GM23338 (cell line): ENCODE measurements around the gene MPPED1. TPM values are rescaled to one million over a fixed set of nuclear protein-coding genes. Genes with fewer than 3 reads are reported as not detected.
A peak's percentile ranks its signal among the peaks of the same experiment; 100 is the strongest.

Source experiments
- ATAC-seq: fragments of 200-7000 bp; cut with Tn5 transposase; 3 replicates; pipeline ENCODE4 v1.9.1; 2020
- DNase-seq: peaks from one replicate; pipeline ENCODE4 v3.0.0-alpha.2; 2015; ENCODE audit warnings: low spot score
- H2AFZ ChIP-seq: fragments of 200-600 bp; sonication (generic); 2 replicates; pipeline ENCODE4 v1.8.0; 2016; ENCODE audit warnings: antibody characterized with exemption, mild to moderate bottlenecking, moderate library complexity
- H3F3A ChIP-seq: fragments of 200-600 bp; sonication (generic); replicated peaks from 2 replicates; pipeline ENCODE4 v1.8.0; 2017; ENCODE audit warnings: antibody characterized with exemption, mixed run types, low read depth
- H3K27ac ChIP-seq: fragments of 200-600 bp; sonication (generic); 2 replicates; pipeline ENCODE4 v1.6.1; 2016; ENCODE audit warnings: low read depth
- H3K27me3 ChIP-seq: fragments of 200-600 bp; sonication (generic); 2 replicates; pipeline ENCODE4 v1.8.0; 2016; ENCODE audit warnings: mild to moderate bottlenecking, mixed run types, moderate library complexity; ENCODE audit not compliant: insufficient read depth
- H3K36me3 ChIP-seq: fragments of 200-600 bp; sonication (generic); 2 replicates; pipeline ENCODE4 v1.8.0; 2016; ENCODE audit warnings: mild to moderate bottlenecking; ENCODE audit not compliant: insufficient read depth
- H3K4me1 ChIP-seq: fragments of 200-600 bp; sonication (generic); 2 replicates; pipeline ENCODE4 v1.8.0; 2016; ENCODE audit warnings: mild to moderate bottlenecking, moderate library complexity; ENCODE audit not compliant: insufficient read depth
- H3K4me2 ChIP-seq: fragments of 200-600 bp; sonication (generic); 2 replicates; pipeline ENCODE4 v1.7.1; 2017; ENCODE audit warnings: mixed run types
- H3K4me3 ChIP-seq: fragments of 200-600 bp; sonication (generic); 2 replicates; pipeline ENCODE4 v1.6.1; 2016; ENCODE audit warnings: mixed run types
- H3K79me2 ChIP-seq: fragments of 200-600 bp; sonication (generic); replicated peaks from 2 replicates; pipeline ENCODE4 v1.8.0; 2017; ENCODE audit warnings: mild to moderate bottlenecking; ENCODE audit not compliant: insufficient read depth
- H3K9me2 ChIP-seq: fragments of 200-600 bp; sonication (generic); 2 replicates; pipeline ENCODE4 v1.8.0; 2017; ENCODE audit not compliant: insufficient read depth
- H4K20me1 ChIP-seq: fragments of 200-600 bp; sonication (generic); replicated peaks from 2 replicates; pipeline ENCODE4 v1.8.0; 2017; ENCODE audit warnings: mild to moderate bottlenecking; ENCODE audit not compliant: insufficient read depth
- H3K27ac Mint-ChIP-seq: 2 replicates; pipeline ENCODE4 v1.8.0; 2020; ENCODE audit warnings: inconsistent platforms, mild to moderate bottlenecking, moderate library complexity, mixed read lengths
- H3K27me3 Mint-ChIP-seq: 3 replicates; pipeline ENCODE4 v1.8.0; 2022; ENCODE audit warnings: low read depth, mild to moderate bottlenecking, moderate library complexity, mixed read lengths, inconsistent platforms; ENCODE audit not compliant: insufficient read depth, poor library complexity
- H3K36me3 Mint-ChIP-seq: 3 replicates; pipeline ENCODE4 v1.8.0; 2021; ENCODE audit warnings: low read depth, mild to moderate bottlenecking, inconsistent platforms, moderate library complexity, mixed read lengths
- H3K4me1 Mint-ChIP-seq: 3 replicates; pipeline ENCODE4 v1.8.0; 2020; ENCODE audit warnings: mild to moderate bottlenecking, inconsistent platforms, mixed read lengths
- H3K4me3 Mint-ChIP-seq: 3 replicates; pipeline ENCODE4 v1.8.0; 2021; ENCODE audit warnings: moderate library complexity, mild to moderate bottlenecking, inconsistent platforms, mixed read lengths
- H3K9me3 Mint-ChIP-seq: 3 replicates; pipeline ENCODE4 v1.8.0; 2020; ENCODE audit warnings: moderate library complexity, mild to moderate bottlenecking, inconsistent platforms, mixed read lengths
- EZH2phosphoT487 ChIP-seq: fragments of 200-600 bp; sonication (generic); IDR thresholded peaks from one replicate; pipeline ENCODE4 v1.8.1; 2018; ENCODE audit warnings: antibody characterized with exemption; ENCODE audit not compliant: unreplicated experiment
- JUNB ChIP-seq: IDR thresholded peaks from one replicate; pipeline ENCODE4 v1.6.1; 2016; ENCODE audit warnings: antibody characterized with exemption; ENCODE audit not compliant: unreplicated experiment
- NANOG ChIP-seq: IDR thresholded peaks from 2 replicates; pipeline ENCODE4 v1.6.1; 2016; ENCODE audit warnings: antibody characterized with exemption, borderline replicate concordance
- REST ChIP-seq: IDR thresholded peaks from one replicate; pipeline ENCODE4 v1.6.1; 2018; ENCODE audit warnings: antibody characterized with exemption; ENCODE audit not compliant: unreplicated experiment
- ZNF462 ChIP-seq: fragments of 250-450 bp; sonication (Bioruptor Pico); IDR thresholded peaks from 2 replicates; pipeline ENCODE4 v1.5.0; 2020; ENCODE audit warnings: mild to moderate bottlenecking, moderate library complexity
- polyA plus RNA-seq: library from polyadenylated mRNA; unstranded; fragments of >200 nt; fragmentation: Nextera tagmentation; extraction: Ambion mirVana; gene quantifications from 2 replicates; pipeline ENCODE4 v1.2.1, GENCODE V29; 2016
- total RNA-seq: library from RNA; depleted of rRNA; stranded (reverse); fragments of >200 nt; shearing (Covaris generic); gene quantifications from 2 replicates; pipeline ENCODE4 v1.2.3, GENCODE V29; 2014

Gene MPPED1
- total and polyA plus RNA-seq, 2 experiments from 2014 or later = 0.56 TPM; not detected in 1

GRCh38 chr22:43399338-43399979 lies 12.4 kb upstream of the MPPED1 start:
- Mint-ChIP-seq H3K4me3 (no peak overlapping the region), H3K27me3 (peaks cover 6% of the 10 kb centered on the region), H3K4me1 (peaks cover 4% of the 10 kb centered on the region; the same call in 1 of the 3 replicates), H3K27ac (no peak overlapping the region), H3K36me3 (no peaks in the 10 kb centered on the region; the same call in 2 of the 3 replicates), H3K9me3 (no peaks in the 10 kb centered on the region)
- Histone ChIP-seq H3K79me2 (no peaks in the 10 kb centered on the region), H2AFZ (no peak overlapping the region), H3K27me3 (no peaks in the 10 kb centered on the region), H4K20me1 (no peaks in the 10 kb centered on the region), H3K9me2 (no peaks in the 10 kb centered on the region), H3K36me3 (no peaks in the 10 kb centered on the region), H3K27ac (no peak overlapping the region), H3K4me1 (no peaks in the 10 kb centered on the region), H3F3A (no peaks in the 10 kb centered on the region), H3K4me3 (no peak overlapping the region), H3K4me2 (no peak overlapping the region)
- no peak for TF ChIP-seq ZNF462
- TF ChIP-seq EZH2phosphoT487 = no peak
- no peak for TF ChIP-seq REST
- TF ChIP-seq JUNB = no peak
- TF ChIP-seq NANOG = no peak
- DNase-seq (no peak), ATAC-seq (peak; percentile 47)
